Left lung (tissue), 10 donors: Measurements from ENCODE around the gene SAT2. TPM values are rescaled to one million over a fixed set of nuclear protein-coding genes. Genes with fewer than 3 reads are reported as not detected.
A peak's percentile ranks its signal among the peaks of the same experiment; 100 is the strongest.
"Not testable (repeated sequence)": the region's sequence is repeated elsewhere in the genome, so short reads cannot be mapped to it uniquely, and the experiment has no call there.

Experiments used
- ATAC-seq: fragments of 200-7000 bp; cut with Tn5 transposase; one replicate; pipeline ENCODE4 v1.9.1; 2020; ENCODE audit warnings: moderate library complexity
- DNase-seq, 4 donors: peaks; one replicate each; pipeline ENCODE4 v3.0.0-alpha.2; 2013 to 2020
- H3K27ac ChIP-seq, 2 donors: fragments of 200-600 bp; sonication (generic) in 1 of 2; one replicate each; pipeline versions ENCODE4 v1.5.0 to v1.8.0; 2020 to 2021
- H3K27me3 ChIP-seq, 2 donors: fragments of 200-600 bp; sonication (generic) in 1 of 2; one replicate each; pipeline versions ENCODE4 v1.5.0 to v1.8.0; 2020 to 2021
- H3K36me3 ChIP-seq, 2 donors: fragments of 200-600 bp; sonication (generic) in 1 of 2; one replicate each; pipeline versions ENCODE4 v1.5.0 to v1.8.0; 2020 to 2021
- H3K4me1 ChIP-seq, 2 donors: fragments of 200-600 bp; one replicate each; pipeline ENCODE4 v1.8.0; 2021
- H3K4me3 ChIP-seq, 2 donors: fragments of 200-600 bp; sonication (generic) in 1 of 2; one replicate each; pipeline versions ENCODE4 v1.5.0 to v1.8.0; 2020 to 2021; ENCODE audit warnings: mild to moderate bottlenecking in 1 of 2
- H3K9me3 ChIP-seq, 2 donors: fragments of 200-600 bp; sonication (generic) in 1 of 2; one replicate each; pipeline versions ENCODE4 v1.5.0 to v1.8.0; 2020 to 2021
- CTCF ChIP-seq, 2 donors: fragments of 200-600 bp; sonication (generic) in 1 of 2; IDR thresholded peaks; one replicate each; pipeline versions ENCODE4 v1.5.0 to v1.8.0; 2021; ENCODE audit warnings: antibody characterized with exemption in 2 of 2
- intact Hi-C, 2 donors: fragments of 100-400 bp; cut with DNase I; formaldehyde crosslinking; loops; one replicate each; pipeline versions ENCODE4 v1.11.2 to v1.14.2; 2022
- polyA plus RNA-seq, 6 donors: library from polyadenylated mRNA; unstranded; fragments of 120-200 nt; gene quantifications; one replicate each; pipeline ENCODE4 v1.2.1, GENCODE V29; 2013; ENCODE audit not compliant: insufficient read length in 6 of 6
- total RNA-seq, 2 donors: library from RNA; stranded (reverse); fragmentation: NEBNext Ultra II Directional; extraction: Animal tissue kit (Norgen Biotek cat#: 25700); gene quantifications; one replicate each; pipeline ENCODE4 v1.2.1, GENCODE V29; 2021
- donor health status: DM: no; HTN: yes; CAD: no.
- donor health status: DM: no; HTN: no; CAD: no.

The SAT2 gene
- total and polyA plus RNA-seq, 8 donors = 59.8 to 95.9 (median 83.8) TPM

DNA sequence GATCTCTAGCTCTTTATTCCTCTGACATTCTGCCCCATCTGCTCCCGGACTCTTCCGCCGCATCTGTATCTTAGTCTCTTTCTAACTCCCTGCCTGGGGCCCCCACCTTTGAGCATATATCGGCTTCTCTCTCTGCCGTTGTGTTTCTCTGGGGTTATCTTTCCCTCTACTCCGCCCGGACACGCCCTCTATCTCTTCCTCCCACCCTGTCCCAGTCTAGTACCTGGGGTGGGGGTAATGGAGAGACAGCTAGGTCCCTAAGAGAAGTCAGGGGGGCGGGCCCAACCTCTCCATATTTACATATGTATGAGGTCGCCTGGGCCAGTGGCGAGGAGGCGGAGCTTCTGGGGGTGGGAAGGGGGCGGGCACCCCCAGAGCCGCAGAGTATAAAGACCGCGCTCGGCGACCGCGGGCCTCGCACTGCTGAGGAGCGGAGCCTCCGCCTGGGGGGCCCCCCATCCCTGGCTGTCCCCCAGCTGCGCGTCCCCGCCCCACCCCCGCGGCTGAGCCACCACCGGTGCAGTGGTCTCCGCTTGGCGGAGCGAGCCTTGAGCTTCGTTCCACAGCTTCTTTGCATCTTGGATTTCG is 23.0 kb upstream of the SAT2 start, which contains the start of gene ATP1B2:
TSS of gene ATP1B2 (plus strand) at position 418 of the 588 bp plus-strand sequence. CDS start 593 bp downstream, outside the sequence.
- peak; percentile 85 for ATAC-seq
- H3K4me1 ChIP-seq = peaks cover 16 to 20% of the 10 kb centered on the region in 2 donors

GRCh38 chr17:7647018-7647417 is 19.4 kb upstream of the SAT2 start:
- no peak overlapping the region for H3K27ac ChIP-seq
- H3K4me1 ChIP-seq = peaks cover 16 to 24% of the 10 kb centered on the region in 2 donors
- no peaks in the 10 kb centered on the region for H3K36me3 ChIP-seq
- H3K27me3 ChIP-seq = peaks cover 14 to 54% of the 10 kb centered on the region in 2 donors
- DNase-seq = no peak
- no peak for ATAC-seq
- H3K4me3 ChIP-seq = no peak overlapping the region
- H3K9me3 ChIP-seq = no peaks in the 10 kb centered on the region
- no peak for TF ChIP-seq CTCF (IDR thresholded peaks at IDR 0.05)
- intact Hi-C loops = no loop called here

More for the DNA sequence above, 23.0 kb upstream of the SAT2 start, which contains the start of gene ATP1B2:
- intact Hi-C loops = no loop called here
- Histone ChIP-seq H3K9me3 (no peaks in the 10 kb centered on the region), H3K4me3 (peak within 1 kb of the TSS; percentile 24 to 37), H3K36me3 (no peaks in the 10 kb centered on the region), H3K27me3 (peaks cover 15 to 69% of the 10 kb centered on the region in 2 donors), H3K27ac (no peak within 1 kb of the TSS)
- no peak for TF ChIP-seq CTCF (IDR thresholded peaks at IDR 0.05)
- peak; percentile 71 to 90 (median 78) for DNase-seq

DNA sequence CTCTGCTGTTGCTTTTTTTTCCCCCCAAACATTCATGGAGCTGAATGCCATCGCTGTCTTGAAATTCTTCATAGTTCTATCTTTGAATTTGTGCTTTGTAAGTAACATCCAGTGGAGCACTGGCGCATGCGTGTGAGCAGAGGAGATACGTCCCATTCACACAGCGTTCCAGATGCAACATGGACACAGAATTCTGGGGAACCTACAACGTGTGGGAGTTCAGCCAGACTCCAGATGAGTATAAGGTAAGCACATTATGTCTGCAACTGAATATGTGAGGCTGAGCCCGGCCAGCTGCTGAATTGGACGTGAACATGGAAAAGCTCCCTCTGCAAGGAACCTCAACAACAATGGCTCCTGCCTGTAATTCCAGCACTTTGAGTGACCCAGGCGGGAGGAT is 18.8 kb upstream of the SAT2 start:
- H3K27ac ChIP-seq = no peak overlapping the region
- no peaks in the 10 kb centered on the region for H3K36me3 ChIP-seq
- TF ChIP-seq CTCF (IDR thresholded peaks at IDR 0.05) = no peak
- intact Hi-C loops = no loop called here
- ATAC-seq (no peak), DNase-seq (no peak)
- peaks cover 14 to 19% of the 10 kb centered on the region in 2 donors for H3K4me1 ChIP-seq
- peaks cover 9 to 48% of the 10 kb centered on the region in 2 donors for H3K27me3 ChIP-seq
- no peak overlapping the region for H3K4me3 ChIP-seq
- H3K9me3 ChIP-seq = no peaks in the 10 kb centered on the region

DNA sequence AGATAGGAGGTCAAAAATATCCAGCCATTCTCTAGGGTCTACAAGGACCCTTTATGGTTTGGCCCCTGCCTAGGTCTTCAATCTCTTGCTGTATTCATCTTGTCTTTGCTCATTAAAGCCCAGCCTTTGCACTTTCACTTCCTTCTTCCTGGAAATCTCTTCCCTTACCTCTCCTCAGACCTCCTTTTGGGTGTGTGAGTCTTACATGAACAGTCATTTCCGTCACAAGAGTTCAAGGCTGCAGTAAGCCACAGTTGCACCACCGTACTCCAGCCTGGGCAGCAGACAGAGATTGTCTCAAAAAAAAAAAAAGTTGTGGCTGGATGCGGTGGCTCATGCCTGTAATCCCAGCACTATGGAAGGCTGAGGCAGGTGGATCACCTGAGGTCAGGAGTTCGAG is 17.2 kb upstream of the SAT2 start:
- no peak for DNase-seq
- no peak for ATAC-seq
- Histone ChIP-seq H3K4me1 (peaks cover 0 to 4% of the 10 kb centered on the region in 2 donors), H3K27ac (no peak overlapping the region), H3K4me3 (no peak overlapping the region), H3K36me3 (no peaks in the 10 kb centered on the region), H3K9me3 (no peaks in the 10 kb centered on the region), H3K27me3 (peaks cover 0 to 31% of the 10 kb centered on the region in 2 donors)
- no peak for TF ChIP-seq CTCF (IDR thresholded peaks at IDR 0.05)
- intact Hi-C loops = no loop called here

DNA sequence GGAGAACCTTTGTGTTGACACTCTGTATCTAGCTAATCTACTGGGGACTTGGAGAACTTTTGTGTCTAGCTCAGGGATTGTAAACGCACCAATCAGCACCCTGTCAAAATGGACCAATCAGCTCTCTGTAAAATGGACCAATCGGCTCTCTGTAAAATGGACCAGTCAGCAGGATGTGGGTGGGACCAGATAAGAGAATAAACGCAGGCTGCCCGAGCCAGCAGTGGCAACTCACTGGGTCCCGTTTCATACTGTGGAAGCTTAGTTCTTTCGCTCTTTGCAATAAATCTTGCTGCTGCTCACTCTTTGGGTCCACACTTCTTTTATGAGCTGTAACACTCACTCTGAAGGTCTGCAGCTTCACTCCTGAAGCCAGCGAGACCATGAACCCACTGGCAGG is 14.0 kb upstream of the SAT2 start:
- H3K4me1 ChIP-seq, H3K4me3 ChIP-seq, H3K27me3 ChIP-seq, H3K27ac ChIP-seq, H3K36me3 ChIP-seq, DNase-seq, intact Hi-C loops, H3K9me3 ChIP-seq, ATAC-seq: not testable (repeated sequence)

DNA sequence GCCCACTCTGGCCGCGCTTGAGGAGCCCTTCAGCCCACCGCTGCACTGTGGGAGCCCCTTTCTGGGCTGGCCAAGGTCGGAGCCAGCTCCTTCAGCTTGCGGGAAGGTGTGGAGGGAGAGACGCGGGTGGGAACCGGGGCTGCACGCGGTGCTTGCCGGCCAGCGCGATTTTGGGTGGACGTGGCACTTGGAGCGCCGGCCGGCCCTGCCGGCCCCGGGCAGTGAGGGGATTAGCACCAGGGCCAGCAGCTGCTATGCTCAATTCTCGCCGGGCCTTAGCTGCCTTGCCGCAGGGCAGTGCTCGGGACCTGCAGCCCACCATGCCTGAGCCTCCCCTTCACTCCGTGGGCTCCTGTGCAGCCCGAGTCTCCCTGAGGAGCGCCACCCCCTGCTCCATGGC is 13.2 kb upstream of the SAT2 start:
- DNase-seq = no peak
- intact Hi-C loops = no loop called here
- Histone ChIP-seq H3K27ac (no peak overlapping the region), H3K36me3 (no peaks in the 10 kb centered on the region), H3K4me3 (no peak overlapping the region), H3K9me3 (no peaks in the 10 kb centered on the region), H3K4me1 (peaks cover 0 to 4% of the 10 kb centered on the region in 2 donors), H3K27me3 (peaks cover 0 to 7% of the 10 kb centered on the region in 2 donors)
- no peak for ATAC-seq
- no peak for TF ChIP-seq CTCF (IDR thresholded peaks at IDR 0.05)
